ENCODE measurements around the gene STT3B.
A peak's percentile ranks its signal among the peaks of the same experiment; 100 is the strongest.
"Not testable (repeated sequence)": the region's sequence is repeated elsewhere in the genome, so short reads cannot be mapped to it uniquely, and the experiment has no call there.

STT3B gene

GRCh38 chr3:31553258-31553657 is 20.5 kb downstream of the STT3B start:
- DNase-seq, result no peak

- no peak for DNase-seq
Observed at GRCh38 chr3:31555204-31555603, 22.5 kb downstream of the STT3B start.

GRCh38 chr3:31559872-31560534 is 27.3 kb downstream of the STT3B start:
- no peak for DNase-seq

- no peak for DNase-seq
Observed at GRCh38 chr3:31561891-31562290, 29.2 kb downstream of the STT3B start.

GRCh38 chr3:31562525-31562924 is 29.8 kb downstream of the STT3B start:
- DNase-seq, result peak in 1 of 2 donors; percentile 23

GRCh38 chr3:31565288-31565687 is 32.6 kb downstream of the STT3B start:
- no peak for DNase-seq

GRCh38 chr3:31567036-31567435 is 34.3 kb downstream of the STT3B start:
- DNase-seq, result peak in 1 of 2 donors; percentile 31

- DNase-seq, result no peak
Observed at GRCh38 chr3:31568649-31569048, 35.9 kb downstream of the STT3B start.

GRCh38 chr3:31571325-31571724 is 38.6 kb downstream of the STT3B start:
- DNase-seq, result no peak

- no peak for DNase-seq
Observed at GRCh38 chr3:31572236-31573004, 39.7 kb downstream of the STT3B start.

GRCh38 chr3:31573036-31573779 is 40.5 kb downstream of the STT3B start:
- no peak for DNase-seq

GRCh38 chr3:31575448-31575847 is 42.7 kb downstream of the STT3B start:
- DNase-seq, result no peak

- DNase-seq, result no peak
Observed at GRCh38 chr3:31576521-31576920, 43.8 kb downstream of the STT3B start.

- DNase-seq, result no peak
Observed at GRCh38 chr3:31577232-31577631, 44.5 kb downstream of the STT3B start.

GRCh38 chr3:31579828-31580227 is 47.1 kb downstream of the STT3B start:
- no peak for DNase-seq

- DNase-seq, result no peak
Observed at GRCh38 chr3:31580645-31581044, 47.9 kb downstream of the STT3B start.

- no peak for DNase-seq
Observed at GRCh38 chr3:31581660-31582059, 48.9 kb downstream of the STT3B start.

- no peak for DNase-seq
Observed at GRCh38 chr3:31589228-31589627, 56.5 kb downstream of the STT3B start.

- no peak for DNase-seq
Observed at GRCh38 chr3:31590650-31591049, 57.9 kb downstream of the STT3B start.

- no peak for DNase-seq
Observed at GRCh38 chr3:31592764-31593163, 60.0 kb downstream of the STT3B start.

GRCh38 chr3:31596176-31596575 is 63.5 kb downstream of the STT3B start:
- DNase-seq, result no peak

- no peak for DNase-seq
Observed at GRCh38 chr3:31600431-31600830, 67.7 kb downstream of the STT3B start.

- DNase-seq, result not testable (repeated sequence)
Observed at GRCh38 chr3:31605333-31605732, 72.6 kb downstream of the STT3B start.

GRCh38 chr3:31606453-31606852 is 73.7 kb downstream of the STT3B start:
- DNase-seq, result no peak
